GM18867 (cell line): ENCODE results near the gene AARSD1.
"Not testable (repeated sequence)": the region's sequence is repeated elsewhere in the genome, so short reads cannot be mapped to it uniquely, and the experiment has no call there.

ENCODE experiments used
- ATAC-seq: cut with Tn5 transposase; IDR thresholded peaks from one replicate; pipeline ENCODE4 v1.9.1; 2021; ENCODE audit warnings: mild to moderate bottlenecking, moderate library complexity; ENCODE audit not compliant: unreplicated experiment

AARSD1 gene

DNA sequence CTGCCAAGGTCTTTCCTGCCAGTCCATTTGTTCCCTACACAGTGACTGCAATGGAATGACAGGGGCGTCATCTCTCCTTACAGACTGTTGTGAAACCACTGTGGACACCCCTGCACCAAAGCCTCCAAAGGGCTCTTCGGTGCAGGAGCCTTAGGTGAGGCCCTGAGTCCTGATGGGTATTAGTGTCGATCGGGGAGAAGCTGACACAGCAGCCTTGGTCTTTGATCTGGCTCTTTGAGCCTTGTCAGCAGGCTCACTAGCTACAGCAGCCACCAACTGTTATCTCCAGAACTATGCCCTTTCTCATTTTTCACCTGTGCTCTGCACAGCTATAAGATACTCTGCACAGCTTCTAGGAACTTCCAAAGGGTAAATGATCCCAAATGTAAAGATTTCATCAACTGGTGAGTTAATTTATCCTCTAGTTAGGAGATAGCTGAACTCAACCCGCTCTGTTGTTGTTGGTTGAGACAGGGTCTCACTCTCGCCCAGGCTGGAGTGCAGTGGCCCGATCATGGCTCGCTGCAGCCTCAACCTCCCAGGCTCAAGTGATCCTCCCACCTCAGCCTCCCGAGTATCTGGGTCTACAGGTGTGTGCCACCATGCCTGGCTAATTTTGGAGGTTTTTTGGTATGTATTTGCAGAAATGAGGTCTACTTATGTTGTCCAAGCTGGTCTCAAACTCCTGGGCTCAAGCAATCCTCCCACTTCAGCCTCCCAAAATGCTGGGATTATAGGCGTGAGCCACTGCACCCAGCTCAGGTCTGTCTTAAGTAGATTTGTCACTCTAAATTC is 44.0 kb downstream of the AARSD1 start:
- ATAC-seq = no peak

DNA sequence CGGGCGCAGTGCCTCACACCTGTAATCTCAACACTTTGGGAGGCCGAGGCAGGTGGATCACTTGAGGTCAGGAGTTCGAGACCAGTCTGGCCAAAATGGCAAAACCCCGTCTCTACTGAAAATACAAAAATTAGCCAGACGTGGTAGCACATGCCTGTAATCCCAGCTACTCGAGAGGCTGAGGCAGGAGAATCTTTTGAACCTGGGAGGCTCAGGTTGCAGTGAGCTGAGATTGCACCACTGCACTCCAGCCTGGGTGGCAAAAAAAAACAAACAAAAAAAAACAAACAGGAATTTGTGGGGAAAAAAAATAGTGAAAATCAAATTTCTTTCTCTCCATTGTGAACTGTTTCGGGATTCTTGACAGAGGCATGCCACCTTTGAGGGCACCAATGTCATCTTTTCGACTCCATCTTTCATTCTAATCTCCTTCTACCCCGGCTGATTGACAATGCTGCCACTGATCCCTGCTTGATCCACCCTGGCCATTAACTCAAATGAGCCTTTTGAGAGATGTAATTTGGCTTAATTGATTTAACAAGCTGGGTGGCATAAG is 44.7 kb downstream of the AARSD1 start:
- not testable (repeated sequence) for ATAC-seq

- no peak for ATAC-seq
Measured at GRCh38 chr17:42918902-42919521, 45.2 kb downstream of the AARSD1 start.

DNA sequence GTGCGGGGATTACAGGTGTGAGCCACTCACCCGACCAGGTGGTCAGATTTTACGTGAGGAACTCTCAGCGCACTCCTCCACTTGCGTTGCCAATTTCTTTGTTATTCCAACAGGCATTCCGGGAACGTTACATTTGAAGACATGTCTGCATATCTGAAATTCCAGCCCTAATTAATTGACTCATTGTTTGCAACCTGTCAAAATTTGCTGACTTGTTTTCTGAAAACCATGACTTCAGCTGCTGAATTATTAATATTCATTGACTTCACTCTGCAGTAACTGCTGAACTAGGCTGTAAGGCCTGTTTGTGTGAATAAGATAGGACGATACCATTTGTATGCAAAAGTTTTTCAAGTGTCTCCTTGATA is 47.0 kb downstream of the AARSD1 start:
- no peak for ATAC-seq

DNA sequence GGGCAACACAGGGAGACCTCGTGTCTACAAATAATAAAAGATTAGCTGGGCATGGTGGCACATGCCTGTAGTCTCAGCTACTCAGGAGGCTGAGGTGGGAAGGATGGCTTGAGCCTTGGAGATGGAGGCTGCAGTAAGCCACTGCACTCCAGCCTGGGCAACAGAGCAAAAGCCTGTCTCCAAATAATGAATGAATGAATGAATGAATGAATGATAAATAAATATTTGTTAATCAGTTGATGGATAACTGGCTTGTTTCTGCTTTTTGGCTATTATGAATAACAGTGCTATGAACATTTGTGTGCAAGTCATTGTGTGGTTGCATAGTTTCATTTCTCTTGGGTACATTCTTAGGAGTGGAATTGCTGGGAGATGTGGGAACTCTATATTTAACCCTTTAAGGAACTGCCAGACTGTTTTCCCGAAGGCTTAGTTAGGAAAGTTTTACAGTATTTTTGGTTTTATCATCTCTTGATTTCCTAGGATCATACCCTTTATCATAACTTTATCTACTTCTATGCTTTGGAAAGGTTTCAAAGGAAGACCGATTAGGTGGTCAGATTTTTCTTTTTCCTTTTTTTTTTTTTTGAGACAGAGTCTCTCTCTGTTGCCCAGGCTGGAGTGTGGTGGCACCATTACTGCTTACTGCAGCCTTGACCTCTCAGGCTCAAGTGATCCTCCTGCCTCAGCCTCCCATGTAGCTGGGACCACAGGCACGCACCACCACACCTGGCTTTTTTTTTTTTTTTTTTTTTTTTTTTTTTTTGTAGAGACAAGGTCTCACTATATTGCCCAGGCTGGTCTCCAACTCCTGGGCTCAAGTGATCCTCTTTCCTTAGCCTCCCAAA is 47.6 kb downstream of the AARSD1 start:
- ATAC-seq = not testable (repeated sequence)

DNA sequence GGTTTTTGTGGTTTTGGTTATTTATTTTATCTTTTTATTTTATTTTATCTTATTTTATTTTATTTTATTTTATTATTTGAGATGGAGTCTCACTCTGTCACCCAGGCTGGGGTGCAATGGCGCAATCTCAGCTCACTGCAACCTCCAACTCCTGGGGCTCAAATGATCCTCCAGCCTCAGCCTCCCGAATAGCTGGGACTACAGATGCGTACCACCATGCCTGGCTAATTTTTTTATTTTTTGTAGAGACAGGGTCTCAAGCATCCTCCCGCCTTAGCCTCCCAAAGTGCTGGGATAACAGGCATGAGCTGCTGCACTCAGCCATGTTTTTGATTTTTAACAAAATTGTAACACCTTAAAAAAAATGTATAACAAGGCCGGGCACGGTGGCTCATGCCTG is 49.0 kb downstream of the AARSD1 start:
- not testable (repeated sequence) for ATAC-seq

DNA sequence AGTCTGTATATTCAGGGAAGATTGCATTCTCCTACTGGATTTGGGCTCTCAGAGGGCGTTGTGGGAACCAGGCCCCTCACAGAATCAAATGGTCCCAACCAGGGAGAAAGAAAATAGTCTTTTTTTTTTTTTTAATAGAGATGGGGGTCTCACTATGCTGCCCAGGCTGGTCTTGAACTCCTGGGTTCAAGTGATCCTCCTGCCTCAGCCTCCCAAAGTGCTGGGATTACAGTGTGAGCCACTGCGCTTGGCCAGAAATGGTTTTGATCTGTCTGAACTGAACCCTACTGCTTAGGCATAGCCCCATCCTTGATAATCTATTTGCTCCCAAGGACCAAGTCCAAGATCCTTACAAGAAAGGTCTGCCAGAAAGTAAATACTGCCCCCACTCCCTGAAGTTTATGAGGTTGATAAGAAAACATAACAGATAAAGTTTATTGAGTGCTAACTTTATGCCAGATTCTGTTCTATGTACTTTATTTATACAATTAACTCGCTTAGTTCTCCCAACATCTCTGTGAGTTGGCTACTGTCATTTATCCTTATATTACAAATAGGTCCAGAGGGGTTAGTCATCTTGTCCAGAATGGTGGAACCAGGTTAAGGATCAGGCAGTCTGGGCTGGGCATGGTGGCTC is 50.2 kb downstream of the AARSD1 start:
- no peak for ATAC-seq

GRCh38 chr17:42913522-42913921 is 50.7 kb downstream of the AARSD1 start:
- ATAC-seq = no peak

DNA sequence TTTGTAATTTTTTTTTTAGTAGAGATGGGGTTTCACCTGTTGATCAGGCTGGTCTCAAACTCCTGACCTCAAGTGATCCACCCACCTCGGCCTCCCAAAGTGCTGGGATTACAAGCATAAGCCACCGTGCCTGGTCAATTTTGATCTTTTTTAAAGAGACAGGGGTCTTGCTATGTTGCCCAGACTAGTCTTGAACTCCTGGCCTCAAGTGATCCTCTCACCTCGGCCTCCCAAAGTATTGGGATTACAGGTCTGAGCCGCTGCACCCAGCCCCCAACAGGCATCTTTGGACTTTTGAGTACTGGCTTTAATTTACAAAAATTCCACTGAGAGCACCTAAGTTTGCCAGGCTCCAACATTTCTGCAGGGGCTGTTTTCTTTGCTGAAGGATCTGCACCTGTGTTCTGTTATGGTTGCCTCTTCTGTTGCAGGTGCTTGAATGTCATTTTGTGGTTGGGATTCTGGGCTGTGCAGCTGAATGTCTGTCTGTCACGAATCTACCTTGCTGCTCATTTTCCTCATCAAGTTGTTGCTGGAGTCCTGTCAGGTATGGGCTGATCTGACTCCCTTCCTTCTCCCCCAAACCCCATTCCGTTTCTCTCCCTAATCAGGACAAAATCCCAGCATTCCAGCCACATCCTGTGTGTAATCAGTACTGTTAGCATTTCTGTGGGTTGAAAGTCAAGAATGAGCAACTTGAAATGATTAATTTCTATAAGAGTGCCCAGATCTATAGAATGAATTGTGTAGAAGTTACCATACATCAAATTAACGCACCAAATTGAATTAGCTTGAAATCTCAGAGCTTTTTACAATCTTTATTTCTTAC is 55.2 kb downstream of the AARSD1 start:
- no peak for ATAC-seq

GRCh38 chr17:42906772-42907446 is 57.3 kb downstream of the AARSD1 start:
- ATAC-seq = no peak

GRCh38 chr17:42904110-42904469 is 60.2 kb downstream of the AARSD1 start:
- no peak for ATAC-seq

GRCh38 chr17:42901535-42902229 is 62.6 kb downstream of the AARSD1 start:
- no peak for ATAC-seq
